DND-41 (cell line): Measurements from ENCODE around the gene STXBP5L.

ENCODE experiments used
- ATAC-seq: fragments of 200-7000 bp; cut with Tn5 transposase; 3 replicates; pipeline ENCODE4 v1.9.1; 2021; ENCODE audit warnings: low read depth; ENCODE audit not compliant: insufficient read depth
- DNase-seq: peaks from one replicate; pipeline ENCODE4 v3.0.0-alpha.2; 2020
- H2AFZ ChIP-seq: 2 replicates; pipeline ENCODE4 v1.6.0; 2012; ENCODE audit warnings: low read depth, low read length
- H3K27ac ChIP-seq: 2 replicates; pipeline ENCODE4 v1.5.1; 2012; ENCODE audit warnings: low read length, inconsistent platforms
- H3K27me3 ChIP-seq: fragments of 200-600 bp; sonication (generic); 2 replicates; pipeline ENCODE4 v1.6.0; 2012; ENCODE audit warnings: low read length, mild to moderate bottlenecking, inconsistent platforms; ENCODE audit not compliant: insufficient read depth, poor library complexity
- H3K36me3 ChIP-seq: 2 replicates; pipeline ENCODE4 v1.5.1; 2012; ENCODE audit warnings: low read length, inconsistent platforms; ENCODE audit not compliant: insufficient read depth
- H3K4me1 ChIP-seq: 2 replicates; pipeline ENCODE4 v1.5.1; 2012; ENCODE audit warnings: mild to moderate bottlenecking, low read length; ENCODE audit not compliant: insufficient read depth
- H3K4me2 ChIP-seq: 2 replicates; pipeline ENCODE4 v1.6.0; 2012; ENCODE audit warnings: mild to moderate bottlenecking, moderate library complexity, low read length, inconsistent platforms; ENCODE audit not compliant: insufficient read depth
- H3K4me3 ChIP-seq, 2 experiments: fragments of 200-600 bp in 1 of 2; shearing (Covaris generic) in 1 of 2; 2 replicates each; pipeline ENCODE4 v1.5.1; 2012 to 2016; ENCODE audit warnings: inconsistent platforms in 2 of 2, low read length in 2 of 2, mild to moderate bottlenecking in 2 of 2, low read depth in 1 of 2, moderate library complexity in 1 of 2
- H3K79me2 ChIP-seq: 2 replicates; pipeline ENCODE4 v1.6.0; 2012; ENCODE audit warnings: low read length, inconsistent platforms; ENCODE audit not compliant: insufficient read depth
- H3K9ac ChIP-seq: 2 replicates; pipeline ENCODE4 v1.6.0; 2012; ENCODE audit warnings: low read depth, mild to moderate bottlenecking, inconsistent platforms, low read length, moderate library complexity
- H3K9me3 ChIP-seq: 2 replicates; pipeline ENCODE4 v1.5.1; 2012; ENCODE audit warnings: low read length, moderate library complexity, mild to moderate bottlenecking, inconsistent platforms; ENCODE audit not compliant: insufficient read depth, severe bottlenecking
- H4K20me1 ChIP-seq: 2 replicates; pipeline ENCODE4 v1.6.0; 2012; ENCODE audit warnings: low read length; ENCODE audit not compliant: insufficient read depth
- EZH2 ChIP-seq: IDR thresholded peaks from 3 replicates; pipeline ENCODE4 v1.6.1; 2012; ENCODE audit warnings: borderline replicate concordance, low read depth, mild to moderate bottlenecking, moderate library complexity, low read length, inconsistent platforms; ENCODE audit not compliant: severe bottlenecking
- TF ChIP-seq, protein P1 (sequence below): IDR thresholded peaks from 2 replicates; pipeline ENCODE4 v1.5.1; 2012; ENCODE audit warnings: borderline replicate concordance, low read length, moderate library complexity, mild to moderate bottlenecking; ENCODE audit not compliant: poor library complexity, severe bottlenecking; ENCODE audit errors: extremely low read depth

STXBP5L gene

DNA sequence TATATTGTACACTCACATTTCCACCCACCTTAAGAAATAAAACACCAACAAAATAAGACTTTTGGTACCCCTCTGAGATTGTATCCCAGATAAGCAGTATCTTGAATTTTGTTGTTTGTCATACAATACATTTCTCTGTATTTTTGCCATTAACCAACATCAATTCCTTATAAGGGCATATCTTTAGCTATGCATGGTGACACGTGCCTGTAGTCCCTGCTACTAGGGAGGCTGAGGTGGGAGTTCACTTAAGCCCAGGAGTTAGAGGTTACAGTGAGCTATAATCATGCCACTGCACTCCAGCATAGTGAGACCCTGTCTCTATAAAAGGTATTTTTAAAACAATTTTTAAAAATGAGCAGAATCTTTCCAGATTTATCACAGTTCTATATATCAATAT, 32.5 kb upstream of the STXBP5L start:
- ATAC-seq (no peak), DNase-seq (no peak)
- Histone ChIP-seq H3K9ac (no peak overlapping the region), H3K27me3 (no peaks in the 10 kb centered on the region), H4K20me1 (no peaks in the 10 kb centered on the region), H2AFZ (no peak overlapping the region), H3K27ac (no peak overlapping the region), H3K9me3 (no peaks in the 10 kb centered on the region), H3K4me3 (no peak overlapping the region), H3K36me3 (no peaks in the 10 kb centered on the region), H3K4me2 (no peak overlapping the region), H3K79me2 (no peaks in the 10 kb centered on the region), H3K4me1 (no peaks in the 10 kb centered on the region)
- TF ChIP-seq EZH2: no peak
- TF ChIP-seq, protein P1, sequence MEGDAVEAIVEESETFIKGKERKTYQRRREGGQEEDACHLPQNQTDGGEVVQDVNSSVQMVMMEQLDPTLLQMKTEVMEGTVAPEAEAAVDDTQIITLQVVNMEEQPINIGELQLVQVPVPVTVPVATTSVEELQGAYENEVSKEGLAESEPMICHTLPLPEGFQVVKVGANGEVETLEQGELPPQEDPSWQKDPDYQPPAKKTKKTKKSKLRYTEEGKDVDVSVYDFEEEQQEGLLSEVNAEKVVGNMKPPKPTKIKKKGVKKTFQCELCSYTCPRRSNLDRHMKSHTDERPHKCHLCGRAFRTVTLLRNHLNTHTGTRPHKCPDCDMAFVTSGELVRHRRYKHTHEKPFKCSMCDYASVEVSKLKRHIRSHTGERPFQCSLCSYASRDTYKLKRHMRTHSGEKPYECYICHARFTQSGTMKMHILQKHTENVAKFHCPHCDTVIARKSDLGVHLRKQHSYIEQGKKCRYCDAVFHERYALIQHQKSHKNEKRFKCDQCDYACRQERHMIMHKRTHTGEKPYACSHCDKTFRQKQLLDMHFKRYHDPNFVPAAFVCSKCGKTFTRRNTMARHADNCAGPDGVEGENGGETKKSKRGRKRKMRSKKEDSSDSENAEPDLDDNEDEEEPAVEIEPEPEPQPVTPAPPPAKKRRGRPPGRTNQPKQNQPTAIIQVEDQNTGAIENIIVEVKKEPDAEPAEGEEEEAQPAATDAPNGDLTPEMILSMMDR: no peak

- no peak for DNase-seq
- no peak overlapping the region for H2AFZ ChIP-seq
- no peaks in the 10 kb centered on the region for H4K20me1 ChIP-seq
- H3K79me2 ChIP-seq: no peaks in the 10 kb centered on the region
- no peaks in the 10 kb centered on the region for H3K4me1 ChIP-seq
- H3K4me2 ChIP-seq: no peak overlapping the region
- ATAC-seq: no peak
- H3K4me3 ChIP-seq: no peak overlapping the region
- H3K9me3 ChIP-seq: no peaks in the 10 kb centered on the region
- no peak overlapping the region for H3K9ac ChIP-seq
- H3K36me3 ChIP-seq: no peaks in the 10 kb centered on the region
- TF ChIP-seq, protein P1: no peak
- no peak for TF ChIP-seq EZH2
- H3K27me3 ChIP-seq: no peaks in the 10 kb centered on the region
- no peak overlapping the region for H3K27ac ChIP-seq
Measured at GRCh38 chr3:120875989-120876388, 32.0 kb upstream of the STXBP5L start.

GRCh38 chr3:120879411-120879810, 28.6 kb upstream of the STXBP5L start:
- Histone ChIP-seq H3K4me2 (no peak overlapping the region), H2AFZ (no peak overlapping the region), H3K79me2 (no peaks in the 10 kb centered on the region), H3K4me1 (no peaks in the 10 kb centered on the region), H3K4me3 (no peak overlapping the region), H3K9ac (no peak overlapping the region), H3K9me3 (no peaks in the 10 kb centered on the region), H3K36me3 (no peaks in the 10 kb centered on the region), H3K27me3 (no peaks in the 10 kb centered on the region), H3K27ac (no peak overlapping the region), H4K20me1 (no peaks in the 10 kb centered on the region)
- ATAC-seq: no peak
- TF ChIP-seq, protein P1: no peak
- TF ChIP-seq EZH2: no peak
- DNase-seq: no peak

DNA sequence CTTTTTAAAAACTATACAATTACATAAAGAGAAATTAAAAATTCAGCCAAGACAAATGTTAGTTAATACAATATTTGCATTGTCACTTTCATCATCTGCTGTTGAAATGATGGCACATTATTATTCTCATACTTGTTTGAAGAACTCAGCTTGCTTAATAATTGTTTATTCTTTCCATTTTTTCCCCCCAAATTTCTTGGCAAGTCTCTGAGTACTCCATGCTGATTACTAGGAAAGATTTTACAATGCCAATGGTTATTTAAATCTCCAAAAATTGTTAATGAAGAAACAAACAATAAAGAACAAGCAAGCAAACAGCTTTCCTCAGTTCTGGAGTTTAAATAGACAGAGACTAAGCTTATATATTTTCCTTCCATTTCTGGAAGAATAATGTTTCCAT, 15.1 kb upstream of the STXBP5L start:
- Histone ChIP-seq H3K36me3 (no peaks in the 10 kb centered on the region), H3K79me2 (no peaks in the 10 kb centered on the region), H4K20me1 (no peaks in the 10 kb centered on the region), H3K9me3 (no peaks in the 10 kb centered on the region), H3K4me2 (no peak overlapping the region), H3K9ac (no peak overlapping the region), H3K4me1 (no peaks in the 10 kb centered on the region), H3K27me3 (peaks cover 7% of the 10 kb centered on the region), H3K27ac (no peak overlapping the region), H3K4me3 (no peak overlapping the region), H2AFZ (no peak overlapping the region)
- DNase-seq (no peak), ATAC-seq (no peak)
- TF ChIP-seq, protein P1: no peak
- TF ChIP-seq EZH2: no peak
